Choroid plexus epithelial cell (primary cell): ENCODE measurements around the gene LAMA3.

Source experiments
- DNase-seq: peaks from one replicate; pipeline ENCODE4 v3.0.0-alpha.2; 2010; ENCODE audit warnings: low read depth
- H3K4me3 ChIP-seq: 2 replicates; pipeline ENCODE4 v1.5.1; 2011; ENCODE audit warnings: low read depth, mild to moderate bottlenecking, control low read depth, low read length, moderate library complexity
- CTCF ChIP-seq: conservative IDR thresholded peaks from 2 replicates; pipeline ENCODE4 v1.5.1; 2011; ENCODE audit warnings: low read depth, mild to moderate bottlenecking, control low read depth, inconsistent platforms, low read length, moderate library complexity

Gene LAMA3

GRCh38 chr18:23969664-23970063 lies 280.4 kb downstream of the LAMA3 start:
- H3K4me3 ChIP-seq, result no peak overlapping the region
- no peak for DNase-seq
- no peak for TF ChIP-seq CTCF

- no peak for DNase-seq
- TF ChIP-seq CTCF, result no peak
- no peak overlapping the region for H3K4me3 ChIP-seq
Observed at GRCh38 chr18:23970161-23971096, 281.2 kb downstream of the LAMA3 start.

- no peak for DNase-seq
- TF ChIP-seq CTCF, result no peak
- no peak overlapping the region for H3K4me3 ChIP-seq
Observed at GRCh38 chr18:23971097-23971440, 281.8 kb downstream of the LAMA3 start.

- no peak overlapping the region for H3K4me3 ChIP-seq
- no peak for TF ChIP-seq CTCF
- DNase-seq, result no peak
Observed at GRCh38 chr18:23971666-23972230, 282.5 kb downstream of the LAMA3 start.

GRCh38 chr18:23972453-23972852 lies 283.2 kb downstream of the LAMA3 start:
- no peak for TF ChIP-seq CTCF
- DNase-seq, result no peak
- H3K4me3 ChIP-seq, result no peak overlapping the region

- TF ChIP-seq CTCF, result no peak
- no peak for DNase-seq
- no peak overlapping the region for H3K4me3 ChIP-seq
Observed at GRCh38 chr18:23977103-23977502, 287.9 kb downstream of the LAMA3 start.
